Skin epidermis (tissue), 12 donors: ENCODE data around the gene OR2J3.
"Not testable (repeated sequence)": the region's sequence is repeated elsewhere in the genome, so short reads cannot be mapped to it uniquely, and the experiment has no call there.

Experiments used
- H3K27ac ChIP-seq, 21 experiments: fragments of 200-600 bp; sonication (generic) in 11 of 21; one replicate each; pipeline ENCODE4 v1.5.0; 2020; ENCODE audit warnings: mild to moderate bottlenecking in 3 of 21, inconsistent platforms in 2 of 21, moderate library complexity in 2 of 21
- H3K4me3 ChIP-seq, 7 experiments: fragments of 200-600 bp; sonication (generic) in 2 of 7; one replicate each; pipeline ENCODE4 v1.5.0; 2020; ENCODE audit warnings: inconsistent platforms in 2 of 7, mild to moderate bottlenecking in 2 of 7, moderate library complexity in 1 of 7

Gene OR2J3

DNA sequence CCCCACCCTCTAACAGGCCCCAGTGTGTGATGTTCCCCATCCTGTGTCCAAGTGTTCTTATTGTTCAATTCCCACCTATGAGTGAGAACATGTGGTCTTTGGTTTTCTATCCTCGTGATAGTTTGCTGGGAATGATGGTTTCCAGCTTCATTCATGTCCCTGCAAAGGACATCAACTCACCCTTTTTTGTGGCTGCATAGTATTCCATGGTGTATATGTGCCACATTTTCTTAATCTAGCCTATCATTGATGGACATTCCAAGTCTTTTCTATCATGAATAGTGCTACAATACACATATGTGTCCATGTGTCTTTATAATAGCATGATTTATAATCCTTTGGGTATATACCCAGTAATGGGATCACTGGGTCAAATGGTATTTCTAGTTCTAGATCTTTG, 47.3 kb downstream of the OR2J3 start:
- H3K4me3 ChIP-seq, H3K27ac ChIP-seq: not testable (repeated sequence)

- H3K4me3 ChIP-seq, H3K27ac ChIP-seq: not testable (repeated sequence)
Observed at GRCh38 chr6:29159922-29160321, 52.1 kb downstream of the OR2J3 start.
